Neural cell (in vitro differentiated cells): Measurements from ENCODE around the gene IPO11. TPM values are rescaled to one million over a fixed set of nuclear protein-coding genes. Genes with fewer than 3 reads are reported as not detected.

Experiments
- H2AFZ ChIP-seq: fragments of 200-600, 300-800 bp; sonication (generic), shearing (Covaris generic); 2 replicates; pipeline ENCODE4 v1.6.0; 2014; ENCODE audit warnings: low read depth, mild to moderate bottlenecking, antibody characterized with exemption, low read length, moderate library complexity
- H3F3A ChIP-seq: fragments of 200-600 bp; shearing (Covaris generic); 2 replicates; pipeline ENCODE4 v1.6.1; 2016; ENCODE audit warnings: mild to moderate bottlenecking, moderate library complexity, mixed read lengths, antibody characterized with exemption, low read length; ENCODE audit not compliant: insufficient read depth, poor library complexity, severe bottlenecking
- H3K27ac ChIP-seq: fragments of 200-600, 300-800 bp; sonication (generic), shearing (Covaris generic); 2 replicates; pipeline ENCODE4 v1.5.1; 2014; ENCODE audit warnings: mild to moderate bottlenecking, low read length, moderate library complexity
- H3K27me3 ChIP-seq: fragments of 300-800, 200-600 bp; sonication (generic), shearing (Covaris generic); 2 replicates; pipeline ENCODE4 v1.6.0; 2014; ENCODE audit warnings: mild to moderate bottlenecking, low read depth, low read length, moderate library complexity; ENCODE audit not compliant: insufficient read depth
- H3K36me3 ChIP-seq: fragments of 300-800, 200-600 bp; sonication (generic), shearing (Covaris generic); 2 replicates; pipeline ENCODE4 v1.5.1; 2014; ENCODE audit warnings: mild to moderate bottlenecking, antibody characterized with exemption, low read length, moderate library complexity; ENCODE audit not compliant: insufficient read depth
- H3K4me2 ChIP-seq: fragments of 300-800, 200-600 bp; sonication (generic), shearing (Covaris generic); 2 replicates; pipeline ENCODE4 v1.6.0; 2014; ENCODE audit warnings: mild to moderate bottlenecking, low read length
- H3K4me3 ChIP-seq: fragments of 300-800, 200-600 bp; sonication (generic), shearing (Covaris generic); 2 replicates; pipeline ENCODE4 v1.5.1; 2014; ENCODE audit warnings: mild to moderate bottlenecking, low read length, moderate library complexity
- H3K79me2 ChIP-seq: fragments of 200-600 bp; shearing (Covaris generic); replicated peaks from 2 replicates; pipeline ENCODE4 v1.6.0; 2014; ENCODE audit warnings: mild to moderate bottlenecking, low read length, moderate library complexity; ENCODE audit not compliant: insufficient read depth
- H3K9ac ChIP-seq: fragments of 300-800, 200-600 bp; sonication (generic), shearing (Covaris generic); 2 replicates; pipeline ENCODE4 v1.6.1; 2016; ENCODE audit warnings: mild to moderate bottlenecking, low read length, mixed read lengths
- H3K9me2 ChIP-seq: fragments of 200-600 bp; shearing (Covaris generic); 2 replicates; pipeline ENCODE4 v1.6.1; 2016; ENCODE audit warnings: mild to moderate bottlenecking, low read length, mixed read lengths; ENCODE audit not compliant: insufficient read depth
- H3K9me3 ChIP-seq: fragments of 200-600, 300-800 bp; sonication (generic), shearing (Covaris generic); 2 replicates; pipeline ENCODE4 v1.6.1; 2016; ENCODE audit warnings: mild to moderate bottlenecking, mixed run types, low read length, moderate library complexity, mixed read lengths
- H4K20me1 ChIP-seq: fragments of 200-600 bp; shearing (Covaris generic); 2 replicates; pipeline ENCODE4 v1.6.1; 2016; ENCODE audit warnings: mild to moderate bottlenecking, mixed run types; ENCODE audit not compliant: insufficient read depth
- EP300 ChIP-seq: fragments of 450-650 bp; conservative IDR thresholded peaks from 2 replicates; pipeline ENCODE4 v1.6.1; 2014; ENCODE audit warnings: antibody characterized with exemption, mild to moderate bottlenecking, moderate library complexity; ENCODE audit not compliant: poor library complexity, severe bottlenecking
- EZH2 ChIP-seq: fragments of 200-600, 300-800 bp; shearing (Covaris generic), sonication (generic); IDR thresholded peaks from 2 replicates; pipeline ENCODE4 v1.6.1; 2014; ENCODE audit warnings: antibody characterized with exemption, low read length, borderline replicate concordance, mild to moderate bottlenecking; ENCODE audit not compliant: insufficient read depth, poor library complexity, severe bottlenecking
- MXI1 ChIP-seq: fragments of 450-650 bp; conservative IDR thresholded peaks from 2 replicates; pipeline ENCODE4 v1.6.1; 2014; ENCODE audit warnings: antibody characterized with exemption, mild to moderate bottlenecking; ENCODE audit not compliant: poor library complexity, severe bottlenecking
- POLR2AphosphoS5 ChIP-seq: IDR thresholded peaks from 2 replicates; pipeline ENCODE4 v1.6.1; 2012
- RAD21 ChIP-seq: fragments of 450-650 bp; conservative IDR thresholded peaks from 2 replicates; pipeline ENCODE4 v1.6.1; 2014; ENCODE audit warnings: antibody characterized with exemption, mild to moderate bottlenecking, moderate library complexity
- SMC3 ChIP-seq: fragments of 450-650 bp; conservative IDR thresholded peaks from 2 replicates; pipeline ENCODE4 v1.6.1; 2014; ENCODE audit warnings: antibody characterized with exemption, mild to moderate bottlenecking, moderate library complexity; ENCODE audit not compliant: poor library complexity
- TAF1 ChIP-seq: IDR thresholded peaks from 2 replicates; pipeline ENCODE4 v1.6.1; 2012; ENCODE audit warnings: low read depth
- polyA plus RNA-seq: library from polyadenylated mRNA; depleted of rRNA; stranded (reverse); fragments of >200 nt; gene quantifications from 2 replicates; pipeline ENCODE4 v1.2.3, GENCODE V29; 2014
- TF ChIP-seq, protein P1 (sequence below): IDR thresholded peaks from 2 replicates; pipeline ENCODE4 v1.6.1; 2012; ENCODE audit warnings: borderline replicate concordance
- TF ChIP-seq, protein P2 (sequence below): fragments of 450-650 bp; IDR thresholded peaks from 2 replicates; pipeline ENCODE4 v1.5.1; 2014; ENCODE audit warnings: antibody characterized with exemption, mild to moderate bottlenecking, moderate library complexity; ENCODE audit not compliant: poor library complexity, severe bottlenecking

IPO11 gene
- polyA plus RNA-seq, 1 donor from 2014 or later: 12.5 TPM

GRCh38 chr5:62431735-62432620, 19.4 kb downstream of the IPO11 start:
- Histone ChIP-seq H3K27me3 (no peaks in the 10 kb centered on the region), H3K9me3 (no peaks in the 10 kb centered on the region), H2AFZ (no peak overlapping the region), H3K36me3 (no peaks in the 10 kb centered on the region), H3K27ac (no peak overlapping the region), H4K20me1 (no peaks in the 10 kb centered on the region), H3K9me2 (no peaks in the 10 kb centered on the region), H3K4me3 (no peak overlapping the region), H3K9ac (no peak overlapping the region), H3K4me2 (no peak overlapping the region), H3F3A (no peaks in the 10 kb centered on the region), H3K79me2 (peaks cover 4% of the 10 kb centered on the region)
- TF ChIP-seq, protein P1, sequence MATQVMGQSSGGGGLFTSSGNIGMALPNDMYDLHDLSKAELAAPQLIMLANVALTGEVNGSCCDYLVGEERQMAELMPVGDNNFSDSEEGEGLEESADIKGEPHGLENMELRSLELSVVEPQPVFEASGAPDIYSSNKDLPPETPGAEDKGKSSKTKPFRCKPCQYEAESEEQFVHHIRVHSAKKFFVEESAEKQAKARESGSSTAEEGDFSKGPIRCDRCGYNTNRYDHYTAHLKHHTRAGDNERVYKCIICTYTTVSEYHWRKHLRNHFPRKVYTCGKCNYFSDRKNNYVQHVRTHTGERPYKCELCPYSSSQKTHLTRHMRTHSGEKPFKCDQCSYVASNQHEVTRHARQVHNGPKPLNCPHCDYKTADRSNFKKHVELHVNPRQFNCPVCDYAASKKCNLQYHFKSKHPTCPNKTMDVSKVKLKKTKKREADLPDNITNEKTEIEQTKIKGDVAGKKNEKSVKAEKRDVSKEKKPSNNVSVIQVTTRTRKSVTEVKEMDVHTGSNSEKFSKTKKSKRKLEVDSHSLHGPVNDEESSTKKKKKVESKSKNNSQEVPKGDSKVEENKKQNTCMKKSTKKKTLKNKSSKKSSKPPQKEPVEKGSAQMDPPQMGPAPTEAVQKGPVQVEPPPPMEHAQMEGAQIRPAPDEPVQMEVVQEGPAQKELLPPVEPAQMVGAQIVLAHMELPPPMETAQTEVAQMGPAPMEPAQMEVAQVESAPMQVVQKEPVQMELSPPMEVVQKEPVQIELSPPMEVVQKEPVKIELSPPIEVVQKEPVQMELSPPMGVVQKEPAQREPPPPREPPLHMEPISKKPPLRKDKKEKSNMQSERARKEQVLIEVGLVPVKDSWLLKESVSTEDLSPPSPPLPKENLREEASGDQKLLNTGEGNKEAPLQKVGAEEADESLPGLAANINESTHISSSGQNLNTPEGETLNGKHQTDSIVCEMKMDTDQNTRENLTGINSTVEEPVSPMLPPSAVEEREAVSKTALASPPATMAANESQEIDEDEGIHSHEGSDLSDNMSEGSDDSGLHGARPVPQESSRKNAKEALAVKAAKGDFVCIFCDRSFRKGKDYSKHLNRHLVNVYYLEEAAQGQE: no peak
- TF ChIP-seq RAD21: no peak
- TF ChIP-seq MXI1: no peak

- Histone ChIP-seq H3K36me3 (no peaks in the 10 kb centered on the region), H4K20me1 (no peaks in the 10 kb centered on the region), H3K9me3 (no peaks in the 10 kb centered on the region), H2AFZ (no peak overlapping the region), H3K4me3 (no peak overlapping the region), H3K79me2 (peaks cover 4% of the 10 kb centered on the region), H3K27ac (no peak overlapping the region), H3F3A (no peaks in the 10 kb centered on the region), H3K4me2 (no peak overlapping the region), H3K9me2 (no peaks in the 10 kb centered on the region), H3K9ac (no peak overlapping the region), H3K27me3 (no peaks in the 10 kb centered on the region)
- TF ChIP-seq TAF1: no peak
- TF ChIP-seq EP300: no peak
- no peak for TF ChIP-seq EZH2
- TF ChIP-seq POLR2AphosphoS5: no peak
- TF ChIP-seq RAD21: no peak
These were observed 20.1 kb downstream of the IPO11 start for GRCh38 chr5:62432621-62433064.

- Histone ChIP-seq H3K4me2 (no peak overlapping the region), H4K20me1 (no peaks in the 10 kb centered on the region), H3K27me3 (no peaks in the 10 kb centered on the region), H3K4me3 (no peak overlapping the region), H3K9me3 (no peaks in the 10 kb centered on the region), H3K9me2 (no peaks in the 10 kb centered on the region), H3K79me2 (no peaks in the 10 kb centered on the region), H3K27ac (no peak overlapping the region), H3K36me3 (no peaks in the 10 kb centered on the region), H3K9ac (no peak overlapping the region), H3F3A (no peaks in the 10 kb centered on the region), H2AFZ (no peak overlapping the region)
- no peak for TF ChIP-seq EP300
- no peak for TF ChIP-seq MXI1
- no peak for TF ChIP-seq SMC3
- TF ChIP-seq EZH2: no peak
- TF ChIP-seq POLR2AphosphoS5: no peak
- no peak for TF ChIP-seq RAD21
- TF ChIP-seq, protein P1: no peak
- no peak for TF ChIP-seq TAF1
- TF ChIP-seq, protein P2, sequence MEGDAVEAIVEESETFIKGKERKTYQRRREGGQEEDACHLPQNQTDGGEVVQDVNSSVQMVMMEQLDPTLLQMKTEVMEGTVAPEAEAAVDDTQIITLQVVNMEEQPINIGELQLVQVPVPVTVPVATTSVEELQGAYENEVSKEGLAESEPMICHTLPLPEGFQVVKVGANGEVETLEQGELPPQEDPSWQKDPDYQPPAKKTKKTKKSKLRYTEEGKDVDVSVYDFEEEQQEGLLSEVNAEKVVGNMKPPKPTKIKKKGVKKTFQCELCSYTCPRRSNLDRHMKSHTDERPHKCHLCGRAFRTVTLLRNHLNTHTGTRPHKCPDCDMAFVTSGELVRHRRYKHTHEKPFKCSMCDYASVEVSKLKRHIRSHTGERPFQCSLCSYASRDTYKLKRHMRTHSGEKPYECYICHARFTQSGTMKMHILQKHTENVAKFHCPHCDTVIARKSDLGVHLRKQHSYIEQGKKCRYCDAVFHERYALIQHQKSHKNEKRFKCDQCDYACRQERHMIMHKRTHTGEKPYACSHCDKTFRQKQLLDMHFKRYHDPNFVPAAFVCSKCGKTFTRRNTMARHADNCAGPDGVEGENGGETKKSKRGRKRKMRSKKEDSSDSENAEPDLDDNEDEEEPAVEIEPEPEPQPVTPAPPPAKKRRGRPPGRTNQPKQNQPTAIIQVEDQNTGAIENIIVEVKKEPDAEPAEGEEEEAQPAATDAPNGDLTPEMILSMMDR: no peak
These were observed 36.0 kb downstream of the IPO11 start for GRCh38 chr5:62448528-62448927.
